Immature natural killer cell (primary cell): ENCODE measurements around the gene POMGNT1. TPM values are rescaled to one million over a fixed set of nuclear protein-coding genes. Genes with fewer than 3 reads are reported as not detected.
A peak's percentile ranks its signal among the peaks of the same experiment; 100 is the strongest.
"Not testable (repeated sequence)": the region's sequence is repeated elsewhere in the genome, so short reads cannot be mapped to it uniquely, and the experiment has no call there.

ENCODE experiments used
- DNase-seq, 3 donors: peaks; one replicate each; pipeline ENCODE4 v3.0.0; 2022; ENCODE audit warnings: mixed read lengths in 1 of 3
- H3K27ac Mint-ChIP-seq, 6 donors: one replicate each; pipeline ENCODE4 v1.8.0; 2020; ENCODE audit warnings: mixed read lengths in 6 of 6, mild to moderate bottlenecking in 5 of 6, inconsistent platforms in 4 of 6, moderate library complexity in 3 of 6
- H3K27me3 Mint-ChIP-seq, 3 donors: one replicate each; pipeline ENCODE4 v1.8.0; 2020 to 2021; ENCODE audit warnings: low read depth in 3 of 3, mild to moderate bottlenecking in 3 of 3, mixed read lengths in 3 of 3, moderate library complexity in 3 of 3, inconsistent platforms in 1 of 3
- H3K36me3 Mint-ChIP-seq, 3 donors: one replicate each; pipeline ENCODE4 v1.8.0; 2020; ENCODE audit warnings: mixed read lengths in 3 of 3, inconsistent platforms in 2 of 3, mild to moderate bottlenecking in 2 of 3
- H3K4me1 Mint-ChIP-seq, 2 donors: one replicate each; pipeline ENCODE4 v1.8.0; 2020; ENCODE audit warnings: inconsistent platforms in 2 of 2, mild to moderate bottlenecking in 2 of 2, mixed read lengths in 2 of 2, moderate library complexity in 1 of 2
- H3K4me3 Mint-ChIP-seq, 5 donors: one replicate each; pipeline ENCODE4 v1.8.0; 2020; ENCODE audit warnings: mild to moderate bottlenecking in 5 of 5, mixed read lengths in 5 of 5, inconsistent platforms in 3 of 5, moderate library complexity in 3 of 5
- H3K9me3 Mint-ChIP-seq, 6 donors: one replicate each; pipeline ENCODE4 v1.8.0; 2020; ENCODE audit warnings: mild to moderate bottlenecking in 6 of 6, mixed read lengths in 6 of 6, inconsistent platforms in 4 of 6, moderate library complexity in 3 of 6
- polyA plus RNA-seq, 3 donors: library from polyadenylated mRNA; unstranded; fragments of 300-500 nt; fragmentation: Illumina TruSeq; gene quantifications; one replicate each; pipeline ENCODE4 v1.2.3, GENCODE V29; 2021

The POMGNT1 gene
- polyA plus RNA-seq, result 10 to 100 TPM; 33.7 to 36.3 (median 35.7) TPM

GRCh38 chr1:46197964-46198811 lies at the start of gene POMGNT1:
POMGNT1 (minus strand) TSS chr1:46198434; CDS start chr1:46197821, 613 bp downstream.
- peaks cover 26 to 28% of the 10 kb centered on the region in 2 donors for H3K4me1 Mint-ChIP-seq
- peak within 1 kb of the TSS; percentile 37 to 90 (median 80) for H3K27ac Mint-ChIP-seq
- H3K36me3 Mint-ChIP-seq, result peaks cover 0 to 13% (median 4%) of the 10 kb centered on the region in 3 donors

DNA sequence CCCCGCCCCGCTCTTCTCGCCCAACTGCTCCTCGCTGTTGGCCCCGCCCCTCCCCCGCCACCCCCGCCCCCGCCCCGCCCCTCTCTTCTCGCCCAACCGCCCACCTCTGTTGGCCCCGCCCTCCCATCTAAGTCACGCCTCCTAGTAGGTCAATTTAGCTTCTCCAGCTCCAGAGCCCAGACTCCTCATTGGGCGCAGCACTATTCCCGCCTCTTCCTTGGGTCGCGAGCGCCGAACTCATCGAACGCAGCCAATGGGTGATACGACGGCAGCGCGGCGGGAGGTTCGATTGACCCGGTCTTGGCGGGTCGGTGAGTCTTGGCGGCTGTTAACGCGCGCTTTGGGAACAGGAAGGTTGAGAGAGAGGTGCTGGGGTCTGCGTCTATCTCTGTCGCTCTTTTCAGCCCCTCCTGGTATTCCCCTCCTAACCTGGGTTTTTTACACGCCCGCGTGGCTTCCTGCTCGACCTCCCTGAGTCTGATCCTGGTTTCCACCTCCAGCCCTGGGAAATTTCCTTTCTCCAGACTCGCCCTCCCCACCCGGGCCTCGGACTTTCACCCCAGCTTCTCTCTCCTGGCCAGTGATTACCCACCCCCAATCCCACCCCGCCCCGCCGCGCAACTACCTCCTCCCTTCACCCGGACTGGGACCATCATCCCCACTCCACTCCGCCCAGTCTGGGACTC lies 49.3 kb upstream of the POMGNT1 start, which contains the start of gene RAD54L:
RAD54L (plus strand) TSS at position 328 of the 686 bp plus-strand sequence. CDS start 643 bp downstream, outside the sequence.
- H3K36me3 Mint-ChIP-seq, result no peaks in the 10 kb centered on the region
- DNase-seq, result peak; percentile 94 to 96 (median 95)
- H3K9me3 Mint-ChIP-seq, result no peaks in the 10 kb centered on the region
- peak within 1 kb of the TSS; percentile 92 to 97 (median 95) for H3K4me3 Mint-ChIP-seq
- peaks cover 15% of the 10 kb centered on the region in 2 donors for H3K4me1 Mint-ChIP-seq
- H3K27ac Mint-ChIP-seq, result peak within 1 kb of the TSS; percentile 76 to 92 (median 86)
- H3K27me3 Mint-ChIP-seq, result peaks cover 2 to 4% (median 2%) of the 10 kb centered on the region in 3 donors

More at GRCh38 chr1:46197964-46198811, at the start of gene POMGNT1:
- H3K9me3 Mint-ChIP-seq, result no peaks in the 10 kb centered on the region
- H3K4me3 Mint-ChIP-seq, result peak within 1 kb of the TSS; percentile 81 to 84 (median 83)
- H3K27me3 Mint-ChIP-seq, result peaks cover 1 to 6% (median 4%) of the 10 kb centered on the region in 3 donors
- DNase-seq, result peak; percentile 73 to 78 (median 76)

DNA sequence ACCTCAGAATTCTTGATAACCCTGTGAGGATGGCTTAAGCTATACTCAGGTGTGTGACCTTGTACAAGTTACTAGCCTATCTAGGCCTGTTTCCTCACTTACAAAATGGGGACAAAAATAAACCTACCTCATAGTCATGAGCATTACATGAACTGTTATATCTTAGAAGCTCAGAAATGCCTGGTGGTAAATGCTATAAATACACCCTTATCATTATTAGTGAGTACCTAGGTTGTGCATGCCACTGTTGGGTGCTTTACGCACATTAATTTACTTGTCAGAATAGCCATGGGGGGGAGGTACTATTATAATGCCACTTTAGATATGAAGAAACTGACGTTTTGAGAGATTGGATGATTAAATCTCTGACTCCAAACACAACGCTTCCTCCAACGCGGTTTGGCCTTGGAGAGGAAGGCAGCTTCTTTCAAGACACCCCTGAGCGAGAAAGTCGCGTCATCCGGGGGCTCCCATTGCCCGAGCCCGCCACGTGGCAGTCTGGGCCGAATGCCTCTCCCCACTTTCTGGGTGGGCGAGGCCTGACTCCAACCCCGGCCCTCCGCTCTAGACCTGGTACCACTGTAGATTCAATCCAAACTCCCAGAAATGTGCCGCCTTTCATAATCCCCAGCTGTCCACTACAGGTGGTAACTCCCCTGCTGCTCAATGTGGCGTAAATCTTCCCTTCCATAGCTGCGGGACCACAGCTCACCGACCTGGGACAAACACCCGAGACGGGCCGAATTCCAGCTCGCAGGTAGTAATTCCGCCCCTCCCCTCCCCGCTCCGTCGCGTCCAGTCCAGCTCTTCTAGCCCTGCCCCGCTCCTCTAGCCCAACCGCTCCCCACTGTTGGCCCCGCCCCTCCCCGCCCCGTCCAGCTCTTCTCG lies 48.6 kb upstream of the POMGNT1 start:
- no peaks in the 10 kb centered on the region for H3K36me3 Mint-ChIP-seq
- H3K9me3 Mint-ChIP-seq, result no peaks in the 10 kb centered on the region
- peak overlapping the region; percentile 76 to 92 (median 86) for H3K27ac Mint-ChIP-seq
- peak overlapping the region; percentile 92 to 97 (median 95) for H3K4me3 Mint-ChIP-seq
- no peak for DNase-seq
- H3K4me1 Mint-ChIP-seq, result peaks cover 15% of the 10 kb centered on the region in 2 donors
- H3K27me3 Mint-ChIP-seq, result peaks cover 2% of the 10 kb centered on the region in 3 donors

GRCh38 chr1:46246136-46246535 lies 47.9 kb upstream of the POMGNT1 start:
- H3K9me3 Mint-ChIP-seq, H3K36me3 Mint-ChIP-seq, H3K4me3 Mint-ChIP-seq, DNase-seq, H3K27ac Mint-ChIP-seq, H3K27me3 Mint-ChIP-seq: not testable (repeated sequence)
- peaks cover 15% of the 10 kb centered on the region in 2 donors for H3K4me1 Mint-ChIP-seq

DNA sequence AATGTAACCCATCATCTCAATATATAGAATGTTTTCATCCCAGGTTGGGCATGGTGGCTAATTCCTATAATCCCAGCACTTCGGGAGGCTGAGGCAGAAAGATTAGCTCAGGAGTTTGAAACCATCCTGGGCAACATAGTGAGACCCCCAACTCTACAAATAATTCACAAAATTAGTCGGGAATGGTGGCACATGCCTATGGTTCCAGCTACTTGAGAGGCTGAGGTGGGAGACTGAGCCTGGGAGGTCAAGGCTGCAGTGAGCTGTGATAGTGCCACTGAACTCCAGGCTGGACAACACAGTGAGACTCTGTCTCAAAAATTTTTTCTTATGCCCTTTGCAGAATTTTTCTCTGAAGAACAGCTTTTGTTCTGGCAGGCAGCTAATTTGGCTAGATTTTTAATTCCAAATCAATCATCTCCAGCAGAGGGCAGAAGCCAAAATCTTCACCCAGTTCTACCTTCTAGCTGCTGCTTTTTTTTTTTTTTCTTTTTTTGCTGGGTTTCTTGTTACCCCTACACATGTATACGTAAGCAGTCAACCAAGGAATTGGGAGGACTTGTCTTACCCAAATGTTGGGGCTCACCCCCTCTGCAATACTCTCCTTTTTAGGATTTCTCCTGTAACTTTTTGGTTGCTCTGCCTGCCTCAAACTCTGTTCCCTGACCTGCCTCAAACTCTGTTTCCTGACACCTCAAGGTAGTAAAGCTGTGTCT lies 46.6 kb upstream of the POMGNT1 start:
- peak in 1 of 3 donors; percentile 24 for DNase-seq
- H3K4me1 Mint-ChIP-seq, result peaks cover 15% of the 10 kb centered on the region in 2 donors
- no peak overlapping the region for H3K27ac Mint-ChIP-seq
- H3K4me3 Mint-ChIP-seq, result no peak overlapping the region
- no peaks in the 10 kb centered on the region for H3K36me3 Mint-ChIP-seq
- H3K9me3 Mint-ChIP-seq, result no peaks in the 10 kb centered on the region
- H3K27me3 Mint-ChIP-seq, result peaks cover 2% of the 10 kb centered on the region in 3 donors

DNA sequence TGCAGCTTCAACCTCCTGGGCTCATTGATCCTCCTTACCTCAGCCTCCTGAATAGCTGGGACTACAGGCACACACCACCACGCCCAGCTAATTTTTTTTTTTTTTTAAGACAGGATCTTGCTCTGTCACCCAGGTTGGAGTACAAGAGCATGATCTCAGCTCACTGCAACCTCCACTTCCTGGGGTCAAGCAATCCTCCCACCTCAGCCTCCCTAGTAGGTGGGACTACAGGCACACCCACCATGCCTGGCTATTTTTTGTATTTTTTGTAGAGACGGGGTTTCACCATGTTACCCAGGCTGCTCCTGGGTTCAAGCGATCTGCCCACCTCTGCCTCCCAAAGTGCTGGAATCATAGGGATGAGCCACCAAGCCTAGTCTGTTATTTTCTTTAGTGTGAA lies 45.6 kb upstream of the POMGNT1 start:
- H3K9me3 Mint-ChIP-seq, H3K27me3 Mint-ChIP-seq, H3K36me3 Mint-ChIP-seq, H3K4me3 Mint-ChIP-seq, H3K27ac Mint-ChIP-seq, DNase-seq: not testable (repeated sequence)
- H3K4me1 Mint-ChIP-seq, result peaks cover 15% of the 10 kb centered on the region in 2 donors

DNA sequence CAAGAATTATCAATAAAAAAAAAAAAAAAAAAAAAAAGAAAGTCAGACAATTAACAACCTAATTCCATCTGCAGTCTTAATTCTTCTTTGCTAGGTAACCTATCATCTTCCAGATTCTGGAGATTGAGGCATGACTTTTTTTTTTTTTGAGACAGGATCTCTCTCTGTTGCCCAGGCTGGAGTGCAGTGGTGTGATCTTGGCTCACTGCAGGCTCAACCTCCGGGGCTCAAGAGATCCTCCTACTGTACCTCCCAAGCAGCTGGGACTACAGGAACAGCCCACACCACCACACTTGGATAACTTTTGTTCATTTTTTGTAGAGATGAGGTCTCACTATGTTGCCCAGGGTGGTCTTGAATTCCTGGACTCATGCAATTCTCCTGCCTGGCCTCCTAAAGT lies 44.7 kb upstream of the POMGNT1 start:
- no peaks in the 10 kb centered on the region for H3K36me3 Mint-ChIP-seq
- no peak overlapping the region for H3K27ac Mint-ChIP-seq
- no peaks in the 10 kb centered on the region for H3K9me3 Mint-ChIP-seq
- H3K4me1 Mint-ChIP-seq, result peaks cover 11 to 15% of the 10 kb centered on the region in 2 donors
- DNase-seq, result no peak
- H3K27me3 Mint-ChIP-seq, result peaks cover 0 to under 1% (median 0%) of the 10 kb centered on the region in 3 donors
- no peak overlapping the region for H3K4me3 Mint-ChIP-seq

DNA sequence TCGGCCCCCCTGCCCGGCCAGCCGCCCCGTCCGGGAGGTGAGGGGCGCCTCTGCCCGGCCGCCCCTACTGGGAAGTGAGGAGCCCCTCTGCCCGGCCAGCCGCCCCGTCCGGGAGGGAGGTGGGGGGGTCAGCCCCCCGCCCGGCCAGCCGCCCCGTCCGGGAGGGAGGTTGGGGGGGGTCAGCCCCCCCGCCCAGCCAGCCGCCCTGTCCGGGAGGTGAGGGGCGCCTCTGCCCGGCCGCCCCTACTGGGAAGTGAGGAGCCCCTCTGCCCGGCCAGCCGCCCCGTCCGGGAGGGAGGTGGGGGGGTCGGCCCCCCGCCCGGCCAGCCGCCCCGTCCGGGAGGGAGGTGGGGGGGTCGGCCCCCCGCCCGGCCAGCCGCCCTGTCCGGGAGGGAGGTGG lies 43.5 kb upstream of the POMGNT1 start:
- H3K27ac Mint-ChIP-seq, H3K27me3 Mint-ChIP-seq, H3K4me3 Mint-ChIP-seq, H3K36me3 Mint-ChIP-seq, DNase-seq, H3K9me3 Mint-ChIP-seq, H3K4me1 Mint-ChIP-seq: not testable (repeated sequence)

GRCh38 chr1:46238865-46239264 lies 40.6 kb upstream of the POMGNT1 start:
- not testable (repeated sequence) for DNase-seq, H3K27me3 Mint-ChIP-seq, H3K4me1 Mint-ChIP-seq, H3K36me3 Mint-ChIP-seq, H3K9me3 Mint-ChIP-seq, H3K27ac Mint-ChIP-seq, H3K4me3 Mint-ChIP-seq

DNA sequence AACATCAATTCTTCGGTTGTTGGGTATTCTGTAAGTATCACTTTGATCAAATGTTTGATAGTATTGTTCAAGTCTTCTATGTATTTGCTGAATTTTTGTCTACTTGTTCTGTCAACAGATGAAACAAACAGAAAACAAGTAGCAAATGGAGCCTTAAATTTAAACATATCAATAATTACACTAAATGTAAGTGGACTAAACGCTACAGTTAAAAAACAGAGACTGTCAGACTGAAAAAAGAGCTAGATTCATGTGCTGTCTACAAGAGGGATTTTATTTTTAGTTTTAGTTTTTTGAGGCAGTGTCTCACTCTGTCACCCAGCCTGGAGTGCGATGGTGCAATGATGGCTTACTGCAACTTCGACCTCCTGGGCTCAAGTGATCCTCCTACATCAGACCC lies 38.6 kb upstream of the POMGNT1 start:
- Mint-ChIP-seq H3K36me3 (no peaks in the 10 kb centered on the region), H3K4me3 (no peak overlapping the region), H3K9me3 (peaks cover 0 to 6% (median 2%) of the 10 kb centered on the region in 6 donors), H3K4me1 (no peaks in the 10 kb centered on the region), H3K27ac (no peak overlapping the region), H3K27me3 (peaks cover 0 to 2% (median 2%) of the 10 kb centered on the region in 3 donors)
- no peak for DNase-seq

DNA sequence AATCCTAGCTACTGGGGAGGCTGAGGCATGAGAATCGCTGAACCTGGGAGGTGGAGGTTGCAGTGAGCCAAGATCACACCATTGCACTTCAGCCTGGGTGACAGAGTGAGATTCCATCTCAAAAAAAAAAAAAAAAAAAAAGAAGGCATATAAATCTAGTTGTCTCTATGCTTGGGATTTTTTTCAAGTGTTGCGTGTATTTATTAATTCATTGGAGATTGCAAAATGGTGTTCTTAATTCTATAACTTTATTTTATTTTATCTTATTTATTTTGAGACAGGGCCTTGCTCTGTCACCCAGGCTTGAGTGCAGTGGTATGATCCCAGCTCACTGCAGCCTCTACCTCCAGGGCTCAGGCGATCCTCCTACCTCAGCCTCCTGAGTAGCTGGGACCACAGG lies 33.0 kb upstream of the POMGNT1 start:
- H3K9me3 Mint-ChIP-seq, DNase-seq, H3K27ac Mint-ChIP-seq, H3K36me3 Mint-ChIP-seq, H3K4me1 Mint-ChIP-seq, H3K4me3 Mint-ChIP-seq, H3K27me3 Mint-ChIP-seq: not testable (repeated sequence)

GRCh38 chr1:46224966-46225365 lies 26.7 kb upstream of the POMGNT1 start:
- Mint-ChIP-seq H3K4me3 (no peak overlapping the region), H3K36me3 (no peaks in the 10 kb centered on the region), H3K27ac (no peak overlapping the region), H3K9me3 (no peaks in the 10 kb centered on the region), H3K27me3 (peaks cover 0 to 6% (median 2%) of the 10 kb centered on the region in 3 donors), H3K4me1 (peaks cover 0 to 2% of the 10 kb centered on the region in 2 donors)
- no peak for DNase-seq

- DNase-seq, result peak; percentile 38 to 54 (median 41)
- peak overlapping the region in 1 of 6 donors; percentile 19 for H3K27ac Mint-ChIP-seq
- H3K27me3 Mint-ChIP-seq, result peaks cover 0 to 6% (median 2%) of the 10 kb centered on the region in 3 donors
- no peaks in the 10 kb centered on the region for H3K36me3 Mint-ChIP-seq
- H3K9me3 Mint-ChIP-seq, result no peaks in the 10 kb centered on the region
- H3K4me3 Mint-ChIP-seq, result no peak overlapping the region
- H3K4me1 Mint-ChIP-seq, result peaks cover 0 to 2% of the 10 kb centered on the region in 2 donors
Observed at GRCh38 chr1:46223472-46223943, 25.3 kb upstream of the POMGNT1 start.
